Fibroblast of pulmonary artery (primary cell): Measurements from ENCODE around the gene C11orf16.
A peak's percentile ranks its signal among the peaks of the same experiment; 100 is the strongest.
"Not testable (repeated sequence)": the region's sequence is repeated elsewhere in the genome, so short reads cannot be mapped to it uniquely, and the experiment has no call there.

Source experiments
- DNase-seq: peaks from one replicate; pipeline ENCODE4 v3.0.0-alpha.2; 2010; ENCODE audit warnings: low read depth
- H3K4me3 ChIP-seq: replicated peaks from 2 replicates; pipeline ENCODE4 v1.5.1; 2011; ENCODE audit warnings: low read depth, mild to moderate bottlenecking, control low read depth, low read length, moderate library complexity
- TF ChIP-seq, protein P1 (sequence below): IDR thresholded peaks from 2 replicates; pipeline ENCODE4 v1.5.1; 2011; ENCODE audit warnings: mild to moderate bottlenecking, control low read depth, low read length, inconsistent platforms; ENCODE audit errors: missing control alignments

Gene C11orf16

DNA sequence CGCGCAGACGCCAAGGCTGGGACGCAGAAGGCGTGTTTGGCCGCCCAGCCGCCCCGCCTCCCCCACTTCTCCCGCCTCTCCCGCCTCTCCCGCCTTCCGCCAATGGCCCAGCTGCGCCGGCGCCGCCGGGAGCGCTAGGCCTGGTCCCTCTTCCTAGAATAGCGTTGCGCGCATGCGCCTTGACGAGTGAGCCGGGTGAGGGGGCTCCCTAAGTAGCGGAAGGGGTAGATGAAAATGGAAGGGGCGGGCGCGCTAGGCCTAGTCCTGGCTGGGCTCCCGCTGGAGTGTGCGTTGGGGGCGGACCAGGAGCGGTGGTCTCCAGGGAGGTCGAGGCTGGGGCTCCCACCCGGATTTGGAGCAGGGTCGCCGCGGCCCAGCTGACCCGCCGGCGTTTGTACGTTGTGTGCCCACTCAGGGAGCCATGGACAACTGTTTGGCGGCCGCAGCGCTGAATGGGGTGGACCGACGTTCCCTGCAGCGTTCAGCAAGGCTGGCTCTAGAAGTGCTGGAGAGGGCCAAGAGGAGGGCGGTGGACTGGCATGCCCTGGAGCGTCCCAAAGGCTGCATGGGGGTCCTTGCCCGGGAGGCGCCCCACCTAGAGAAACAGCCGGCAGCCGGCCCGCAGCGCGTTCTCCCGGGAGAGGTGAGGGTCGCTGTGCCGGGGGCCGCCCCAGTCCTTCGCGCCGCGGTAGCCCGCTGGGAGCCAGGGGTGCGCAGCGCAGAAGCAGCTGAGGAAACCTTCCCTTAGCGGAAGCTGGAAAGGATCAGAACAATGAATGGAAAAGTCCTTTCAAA, 21.5 kb downstream of the C11orf16 start, which contains the start of gene AKIP1:
TSS of gene AKIP1 (plus strand) at position 161 of the 795 bp plus-strand sequence. CDS start at position 422, 261 bp downstream.
- TF ChIP-seq, protein P1, sequence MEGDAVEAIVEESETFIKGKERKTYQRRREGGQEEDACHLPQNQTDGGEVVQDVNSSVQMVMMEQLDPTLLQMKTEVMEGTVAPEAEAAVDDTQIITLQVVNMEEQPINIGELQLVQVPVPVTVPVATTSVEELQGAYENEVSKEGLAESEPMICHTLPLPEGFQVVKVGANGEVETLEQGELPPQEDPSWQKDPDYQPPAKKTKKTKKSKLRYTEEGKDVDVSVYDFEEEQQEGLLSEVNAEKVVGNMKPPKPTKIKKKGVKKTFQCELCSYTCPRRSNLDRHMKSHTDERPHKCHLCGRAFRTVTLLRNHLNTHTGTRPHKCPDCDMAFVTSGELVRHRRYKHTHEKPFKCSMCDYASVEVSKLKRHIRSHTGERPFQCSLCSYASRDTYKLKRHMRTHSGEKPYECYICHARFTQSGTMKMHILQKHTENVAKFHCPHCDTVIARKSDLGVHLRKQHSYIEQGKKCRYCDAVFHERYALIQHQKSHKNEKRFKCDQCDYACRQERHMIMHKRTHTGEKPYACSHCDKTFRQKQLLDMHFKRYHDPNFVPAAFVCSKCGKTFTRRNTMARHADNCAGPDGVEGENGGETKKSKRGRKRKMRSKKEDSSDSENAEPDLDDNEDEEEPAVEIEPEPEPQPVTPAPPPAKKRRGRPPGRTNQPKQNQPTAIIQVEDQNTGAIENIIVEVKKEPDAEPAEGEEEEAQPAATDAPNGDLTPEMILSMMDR, result no peak
- peak within 1 kb of the TSS; percentile 82 for H3K4me3 ChIP-seq
- peak; percentile 95 for DNase-seq

GRCh38 chr11:8910649-8911026, 22.1 kb downstream of the C11orf16 start:
- TF ChIP-seq, protein P1, result no peak
- DNase-seq, result no peak
- peak overlapping the region; percentile 82 for H3K4me3 ChIP-seq

- no peak for DNase-seq
- H3K4me3 ChIP-seq, result no peak overlapping the region
- TF ChIP-seq, protein P1, result no peak
These were observed 24.6 kb downstream of the C11orf16 start for GRCh38 chr11:8908099-8908498.

GRCh38 chr11:8907116-8907515, 25.6 kb downstream of the C11orf16 start:
- H3K4me3 ChIP-seq, result no peak overlapping the region
- DNase-seq, result no peak
- TF ChIP-seq, protein P1, result no peak

DNA sequence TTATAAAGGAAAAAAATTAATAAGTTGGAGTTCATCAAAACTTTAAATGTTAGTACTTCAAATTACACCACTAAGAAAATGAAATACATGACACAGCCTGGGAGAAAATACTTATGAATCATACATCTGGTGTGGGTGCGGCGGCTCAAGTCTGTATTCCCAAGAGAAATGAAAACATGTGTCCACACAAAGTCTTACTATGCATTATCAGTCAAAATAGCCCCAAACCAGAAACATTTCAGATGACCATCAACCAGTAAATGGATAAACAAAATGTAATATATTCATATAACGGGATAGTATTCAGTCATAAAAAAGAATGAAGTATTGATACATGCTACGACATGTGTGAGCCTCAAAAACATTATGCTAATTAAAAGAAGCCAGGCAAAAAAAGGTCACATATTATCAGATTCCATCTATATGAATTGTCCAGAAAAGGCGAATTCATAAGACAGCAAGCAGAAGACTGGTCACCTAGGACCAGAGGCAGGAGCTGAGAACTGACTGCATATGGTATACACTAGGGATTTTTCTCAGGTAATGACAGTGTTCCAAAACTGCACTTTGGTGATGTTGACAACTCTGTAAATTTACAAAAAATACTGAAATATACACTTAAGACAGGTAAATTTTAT, 27.1 kb downstream of the C11orf16 start:
- no peak overlapping the region for H3K4me3 ChIP-seq
- peak; percentile 81 for DNase-seq
- TF ChIP-seq, protein P1, result no peak

DNA sequence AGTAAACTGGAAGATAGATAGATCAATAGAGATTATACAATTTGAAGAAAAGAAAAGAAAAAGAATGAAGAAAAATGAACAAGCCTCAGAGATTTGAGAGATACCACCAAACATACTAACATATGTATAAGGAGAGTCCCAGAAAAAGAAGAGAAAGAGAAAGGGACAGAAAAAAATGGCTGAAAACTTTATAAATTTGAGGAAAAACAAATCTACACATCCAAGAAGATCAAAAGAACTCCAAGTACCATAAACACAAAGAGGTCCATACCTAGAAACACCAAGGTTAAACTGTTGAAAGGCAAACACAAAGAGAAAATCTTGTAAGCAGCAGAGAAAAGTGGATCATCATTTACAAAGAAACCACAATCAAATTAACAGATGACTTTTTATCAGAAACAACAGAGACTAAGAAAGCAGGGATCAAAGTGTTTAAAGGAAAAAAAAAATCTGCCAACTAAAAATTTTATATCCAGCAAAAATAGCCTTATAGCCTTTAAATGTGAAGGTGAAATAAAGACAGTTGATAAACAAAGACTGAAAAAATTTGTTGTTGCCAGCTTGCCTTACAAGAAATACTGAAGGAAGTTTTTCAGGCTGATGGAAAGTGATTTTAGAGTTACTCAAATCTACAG, 33.5 kb downstream of the C11orf16 start:
- no peak overlapping the region for H3K4me3 ChIP-seq
- TF ChIP-seq, protein P1, result no peak
- DNase-seq, result no peak

GRCh38 chr11:8891185-8891584, 41.6 kb downstream of the C11orf16 start:
- DNase-seq, H3K4me3 ChIP-seq: not testable (repeated sequence)
